Mesenchymal stem cell (in vitro differentiated cells and primary cell): ENCODE measurements around the gene MSI2.

ENCODE experiments used
- DNase-seq: peaks from one replicate; pipeline ENCODE4 v3.0.0-alpha.2; 2013
- H2AFZ ChIP-seq: one replicate; pipeline ENCODE4 v1.6.1; 2013; ENCODE audit warnings: low read depth, mild to moderate bottlenecking, control low read depth, inconsistent platforms, low read length, moderate library complexity
- H2AK5ac ChIP-seq: 2 replicates; pipeline ENCODE4 v1.6.1; 2013; ENCODE audit warnings: low read length, moderate library complexity, mild to moderate bottlenecking, inconsistent platforms; ENCODE audit not compliant: severe bottlenecking
- H2BK120ac ChIP-seq: one replicate; pipeline ENCODE4 v1.6.1; 2013; ENCODE audit warnings: low read depth, mild to moderate bottlenecking, inconsistent platforms, low read length, moderate library complexity
- H2BK12ac ChIP-seq, 2 experiments: one replicate each; pipeline ENCODE4 v1.6.1; 2013; ENCODE audit warnings: inconsistent platforms in 2 of 2, low read length in 2 of 2, mild to moderate bottlenecking in 2 of 2, moderate library complexity in 2 of 2, control low read depth in 1 of 2
- H2BK15ac ChIP-seq: one replicate; pipeline ENCODE4 v1.6.1; 2013; ENCODE audit warnings: mild to moderate bottlenecking, low read depth, inconsistent platforms; ENCODE audit not compliant: poor library complexity, severe bottlenecking
- H2BK5ac ChIP-seq: 2 replicates; pipeline ENCODE4 v1.6.1; 2013; ENCODE audit warnings: low read depth, mild to moderate bottlenecking, low read length, control low read depth, inconsistent platforms; ENCODE audit not compliant: poor library complexity, severe bottlenecking
- H3K14ac ChIP-seq, 2 experiments: one replicate each; pipeline ENCODE4 v1.6.1; 2013; ENCODE audit warnings: inconsistent platforms in 2 of 2, low read length in 2 of 2, control low read depth in 1 of 2, mild to moderate bottlenecking in 1 of 2, moderate library complexity in 1 of 2
- H3K18ac ChIP-seq, 2 experiments: one replicate each; pipeline ENCODE4 v1.6.1; 2013; ENCODE audit warnings: inconsistent platforms in 2 of 2, low read length in 2 of 2, control low read depth in 1 of 2, low read depth in 1 of 2, mild to moderate bottlenecking in 1 of 2
- H3K23ac ChIP-seq, 2 experiments: one replicate each; pipeline ENCODE4 v1.6.1; 2013; ENCODE audit warnings: inconsistent platforms in 2 of 2, low read length in 2 of 2, mild to moderate bottlenecking in 2 of 2, moderate library complexity in 2 of 2, control low read depth in 1 of 2
- H3K27ac ChIP-seq: 2 replicates; pipeline ENCODE4 v1.5.1; 2013; ENCODE audit warnings: mild to moderate bottlenecking, moderate library complexity, low read length, control low read depth, inconsistent platforms; ENCODE audit not compliant: poor library complexity, severe bottlenecking
- H3K27me3 ChIP-seq, 2 experiments: 2 replicates each; pipeline versions ENCODE4 v1.6.1 to v1.7.0; 2013; ENCODE audit warnings: low read length in 2 of 2, mild to moderate bottlenecking in 2 of 2, moderate library complexity in 2 of 2, control low read depth in 1 of 2, inconsistent platforms in 1 of 2; ENCODE audit not compliant: control insufficient read depth in 1 of 2, insufficient read depth in 1 of 2
- H3K36me3 ChIP-seq, 2 experiments: 2 replicates each; pipeline versions ENCODE4 v1.6.1 to v1.7.0; 2013; ENCODE audit warnings: low read length in 2 of 2, control low read depth in 1 of 2, inconsistent platforms in 1 of 2, low read depth in 1 of 2, mild to moderate bottlenecking in 1 of 2; ENCODE audit not compliant: insufficient read depth in 2 of 2, control insufficient read depth in 1 of 2
- H3K4ac ChIP-seq, 2 experiments: one replicate each; pipeline ENCODE4 v1.6.1; 2013; ENCODE audit warnings: inconsistent platforms in 2 of 2, low read length in 2 of 2, mild to moderate bottlenecking in 2 of 2, moderate library complexity in 2 of 2, control low read depth in 1 of 2, low read depth in 1 of 2
- H3K4me1 ChIP-seq: 2 replicates; pipeline ENCODE4 v1.6.1; 2013; ENCODE audit warnings: low read depth, low read length, control low read depth; ENCODE audit not compliant: control insufficient read depth, insufficient read depth
- H3K4me2 ChIP-seq: 2 replicates; pipeline ENCODE4 v1.6.1; 2013; ENCODE audit warnings: low read length, mild to moderate bottlenecking, inconsistent platforms; ENCODE audit not compliant: poor library complexity, severe bottlenecking
- H3K4me3 ChIP-seq, 2 experiments: 2 replicates each; pipeline versions ENCODE4 v1.5.1 to v1.7.0; 2013; ENCODE audit warnings: low read length in 2 of 2, mild to moderate bottlenecking in 2 of 2, control low read depth in 1 of 2, low read depth in 1 of 2; ENCODE audit not compliant: insufficient read depth in 1 of 2
- H3K79me1 ChIP-seq: replicated peaks from 2 replicates; pipeline ENCODE4 v1.6.1; 2013; ENCODE audit warnings: mild to moderate bottlenecking, control low read depth, low read length, inconsistent platforms; ENCODE audit not compliant: poor library complexity, severe bottlenecking
- H3K9ac ChIP-seq: 2 replicates; pipeline ENCODE4 v1.7.0; 2013; ENCODE audit warnings: mild to moderate bottlenecking, low read length, moderate library complexity
- H3K9me3 ChIP-seq: 2 replicates; pipeline ENCODE4 v1.7.0; 2013; ENCODE audit warnings: mild to moderate bottlenecking, low read length; ENCODE audit not compliant: control insufficient read depth
- H4K8ac ChIP-seq: one replicate; pipeline ENCODE4 v1.6.1; 2013; ENCODE audit warnings: inconsistent platforms, mild to moderate bottlenecking, low read length, moderate library complexity
- H4K91ac ChIP-seq: one replicate; pipeline ENCODE4 v1.6.1; 2013; ENCODE audit warnings: mild to moderate bottlenecking, low read length, inconsistent platforms
- WGBS: methylation state at CpG from one replicate; pipeline ENCODE4 v1.1.7; 2013; ENCODE audit warnings: mixed read lengths; 5-methylcytosine and 5-hydroxymethylcytosine counted together

MSI2 gene

GRCh38 chr17:57632294-57632693 is 376.0 kb downstream of the MSI2 start:
- H2BK12ac ChIP-seq = no peak overlapping the region

GRCh38 chr17:57633236-57633635 is 376.9 kb downstream of the MSI2 start:
- no peak overlapping the region for H3K4me3 ChIP-seq
- H2AFZ ChIP-seq = no peak overlapping the region
- no peak overlapping the region for H2BK120ac ChIP-seq
- H3K36me3 ChIP-seq = peaks cover 0 to 43% of the 10 kb centered on the region in 2 experiments
- H3K27ac ChIP-seq = no peak overlapping the region
- no peak overlapping the region for H3K4ac ChIP-seq
- no peak overlapping the region for H3K23ac ChIP-seq
- no peak overlapping the region for H2BK15ac ChIP-seq
- no peak overlapping the region for H3K18ac ChIP-seq
- H4K8ac ChIP-seq = no peak overlapping the region
- H3K79me1 ChIP-seq = no peaks in the 10 kb centered on the region
- no peak overlapping the region for H3K9ac ChIP-seq
- no peak overlapping the region for H3K14ac ChIP-seq
- no peak overlapping the region for H3K4me2 ChIP-seq
- no peaks in the 10 kb centered on the region for H3K4me1 ChIP-seq
- no peak for DNase-seq
- no peak overlapping the region for H2BK5ac ChIP-seq
- no peak overlapping the region for H4K91ac ChIP-seq
- peaks cover 4% of the 10 kb centered on the region for H3K9me3 ChIP-seq
- WGBS = 97% methylated on average over 14 of the region's 14 CpGs
- no peak overlapping the region for H2BK12ac ChIP-seq
- H2AK5ac ChIP-seq = no peak overlapping the region
- no peaks in the 10 kb centered on the region for H3K27me3 ChIP-seq

More at GRCh38 chr17:57632294-57632693, 376.0 kb downstream of the MSI2 start:
- 97% methylated on average over 5 of the region's 5 CpGs for WGBS
- no peak overlapping the region for H3K4me2 ChIP-seq
- H3K79me1 ChIP-seq = no peaks in the 10 kb centered on the region
- peaks cover 4% of the 10 kb centered on the region for H3K9me3 ChIP-seq
- no peak overlapping the region for H3K9ac ChIP-seq
- no peak overlapping the region for H2AK5ac ChIP-seq
- no peak overlapping the region for H2BK5ac ChIP-seq
- no peak overlapping the region for H3K27ac ChIP-seq
- no peak for DNase-seq
- H2AFZ ChIP-seq = no peak overlapping the region
- no peak overlapping the region for H3K23ac ChIP-seq
- H3K4me3 ChIP-seq = no peak overlapping the region
- no peak overlapping the region for H4K8ac ChIP-seq
- no peaks in the 10 kb centered on the region for H3K4me1 ChIP-seq
- H2BK15ac ChIP-seq = no peak overlapping the region
- H3K27me3 ChIP-seq = no peaks in the 10 kb centered on the region
- H2BK120ac ChIP-seq = no peak overlapping the region
- H3K36me3 ChIP-seq = peaks cover 0 to 50% of the 10 kb centered on the region in 2 experiments
- no peak overlapping the region for H3K14ac ChIP-seq
- H3K4ac ChIP-seq = no peak overlapping the region
- no peak overlapping the region for H3K18ac ChIP-seq
- no peak overlapping the region for H4K91ac ChIP-seq

GRCh38 chr17:57634713-57635465 is 378.6 kb downstream of the MSI2 start:
- Histone ChIP-seq H4K91ac (no peak overlapping the region), H3K14ac (no peak overlapping the region), H2BK5ac (no peak overlapping the region), H3K9ac (no peak overlapping the region), H3K27ac (no peak overlapping the region), H2BK12ac (no peak overlapping the region), H3K27me3 (no peaks in the 10 kb centered on the region), H3K4me3 (no peak overlapping the region), H3K9me3 (peaks cover 4% of the 10 kb centered on the region), H2AK5ac (no peak overlapping the region), H3K18ac (no peak overlapping the region), H2AFZ (no peak overlapping the region), H2BK120ac (no peak overlapping the region), H3K4me2 (no peak overlapping the region), H2BK15ac (no peak overlapping the region), H3K23ac (no peak overlapping the region), H3K4ac (no peak overlapping the region), H3K36me3 (peaks cover 0 to 41% of the 10 kb centered on the region in 2 experiments), H3K79me1 (no peaks in the 10 kb centered on the region), H3K4me1 (no peaks in the 10 kb centered on the region), H4K8ac (no peak overlapping the region)
- WGBS = 91% methylated on average over 3 of the region's 4 CpGs
- DNase-seq = no peak

- Histone ChIP-seq H2AK5ac (no peak overlapping the region), H3K4me3 (no peak overlapping the region), H3K18ac (no peak overlapping the region), H3K4ac (no peak overlapping the region), H3K4me1 (no peaks in the 10 kb centered on the region), H3K23ac (no peak overlapping the region), H2BK15ac (no peak overlapping the region), H4K8ac (no peak overlapping the region), H4K91ac (no peak overlapping the region), H3K27me3 (no peaks in the 10 kb centered on the region), H3K9ac (no peak overlapping the region), H3K27ac (no peak overlapping the region), H2BK120ac (no peak overlapping the region), H3K79me1 (no peaks in the 10 kb centered on the region), H3K14ac (no peak overlapping the region), H3K4me2 (no peak overlapping the region), H2AFZ (no peak overlapping the region), H2BK5ac (no peak overlapping the region), H3K9me3 (peaks cover 4% of the 10 kb centered on the region), H2BK12ac (no peak overlapping the region), H3K36me3 (peaks cover 0 to 30% of the 10 kb centered on the region in 2 experiments)
- no peak for DNase-seq
- WGBS = 88% methylated on average over 9 of the region's 9 CpGs
These were observed 380.0 kb downstream of the MSI2 start for GRCh38 chr17:57636274-57636673.
